ENCODE results near the gene CENPX. TPM values are rescaled to one million over a fixed set of nuclear protein-coding genes. Genes with fewer than 3 reads are reported as not detected.

CENPX gene
- total and polyA plus RNA-seq, 2 of the 13 experiments (the other 11 are each of a cell fraction or from before 2014, with no cell fraction given) = 92.7 to 170 TPM

DNA sequence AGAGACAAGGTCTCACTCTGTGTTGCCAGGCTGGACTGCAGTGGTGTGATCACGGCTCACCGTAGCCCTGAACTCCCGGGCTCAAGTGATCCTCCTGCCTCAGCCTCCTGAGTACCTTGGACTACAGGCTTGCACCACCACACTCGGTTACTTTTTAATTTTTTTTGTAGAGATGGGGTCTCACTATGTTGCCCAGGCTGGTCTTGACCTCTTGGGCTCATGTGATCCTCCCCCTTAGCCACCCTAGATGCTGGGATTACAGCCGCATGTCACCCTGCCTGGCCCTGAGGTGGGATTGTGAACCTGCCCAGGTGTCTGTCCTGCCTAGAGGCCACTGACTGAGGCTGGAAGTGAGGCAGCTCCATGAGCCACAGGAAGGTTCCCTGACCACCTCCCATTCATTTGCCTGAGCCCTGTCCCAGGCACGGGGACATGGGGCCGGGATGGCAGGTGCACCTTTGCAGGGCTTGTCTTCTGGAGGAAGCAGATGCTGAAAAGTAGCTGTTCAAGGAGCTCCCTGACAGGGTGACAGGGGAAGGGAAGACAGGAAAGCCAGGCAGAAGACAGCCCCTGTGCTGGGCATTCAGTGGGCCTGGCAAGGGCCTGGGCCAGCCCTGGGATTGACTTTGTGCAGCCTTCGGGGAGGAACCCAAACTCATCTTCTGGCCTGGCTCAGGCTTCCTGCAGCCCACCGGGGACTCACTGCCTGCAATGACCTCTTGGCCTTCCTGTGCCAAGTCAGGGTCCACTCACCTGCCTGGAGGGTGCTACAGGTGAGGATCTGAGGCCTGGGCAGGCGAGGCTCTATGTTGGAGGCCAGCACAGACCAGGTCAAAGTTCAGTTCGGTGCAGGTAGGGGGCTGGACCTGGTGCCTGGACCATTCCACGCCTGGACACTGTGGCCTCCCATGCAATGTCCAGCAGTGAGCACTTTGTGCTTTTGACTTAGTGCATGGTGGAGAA is 53.5 kb downstream of the CENPX start (continued):
- TF ChIP-seq, protein P1, sequence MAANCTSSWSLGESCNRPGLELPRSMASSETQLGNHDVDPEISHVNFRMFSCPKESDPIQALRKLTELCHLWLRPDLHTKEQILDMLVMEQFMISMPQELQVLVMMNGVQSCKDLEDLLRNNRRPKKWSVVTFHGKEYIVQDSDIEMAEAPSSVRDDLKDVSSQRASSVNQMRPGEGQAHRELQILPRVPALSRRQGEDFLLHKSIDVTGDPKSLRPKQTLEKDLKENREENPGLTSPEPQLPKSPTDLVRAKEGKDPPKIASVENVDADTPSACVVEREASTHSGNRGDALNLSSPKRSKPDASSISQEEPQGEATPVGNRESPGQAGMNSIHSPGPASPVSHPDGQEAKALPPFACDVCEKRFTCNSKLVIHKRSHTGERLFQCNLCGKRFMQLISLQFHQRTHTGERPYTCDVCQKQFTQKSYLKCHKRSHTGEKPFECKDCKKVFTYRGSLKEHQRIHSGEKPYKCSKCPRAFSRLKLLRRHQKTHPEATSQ (CRISPR knock-in tag; IDR thresholded peaks at IDR 0.05; ENCODE audit: borderline replicate concordance) = no peak
- TF ChIP-seq ESRRA (CRISPR knock-in tag; IDR thresholded peaks at IDR 0.05; ENCODE audit: low read depth) (no peak), ZNF337 (CRISPR knock-in tag; IDR thresholded peaks at IDR 0.05; ENCODE audit: borderline replicate concordance, low read depth) (0 out of 2 replicates have a peak, but pooled peaks have one; percentile 12), SRSF1 (optimal IDR thresholded peaks at IDR 0.05; ENCODE audit: low read depth, low read length) (no peak), ZSCAN12 (CRISPR knock-in tag; IDR thresholded peaks at IDR 0.05) (no peak), IKZF1 (IDR thresholded peaks at IDR 0.05) (no peak), ZZZ3 (CRISPR knock-in tag; IDR thresholded peaks at IDR 0.05; ENCODE audit: borderline replicate concordance) (no peak), GFI1 (CRISPR knock-in tag; IDR thresholded peaks at IDR 0.05; ENCODE audit: borderline replicate concordance) (no peak), U2AF1 (optimal IDR thresholded peaks at IDR 0.05; ENCODE audit: low read depth, low read length) (no peak), TBX3 (IDR thresholded peaks at IDR 0.05; ENCODE audit: borderline replicate concordance) (no peak), ZNF331 (CRISPR knock-in tag; IDR thresholded peaks at IDR 0.05) (no peak)
- TF ChIP-seq, protein P2, sequence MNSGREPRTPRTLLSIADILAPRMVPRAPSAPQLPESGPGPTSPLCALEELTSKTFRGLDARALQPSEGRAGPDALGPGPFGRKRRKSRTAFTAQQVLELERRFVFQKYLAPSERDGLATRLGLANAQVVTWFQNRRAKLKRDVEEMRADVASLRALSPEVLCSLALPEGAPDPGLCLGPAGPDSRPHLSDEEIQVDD (CRISPR knock-in tag; IDR thresholded peaks at IDR 0.05; ENCODE audit: borderline replicate concordance) = no peak
- TF ChIP-seq, protein P3, sequence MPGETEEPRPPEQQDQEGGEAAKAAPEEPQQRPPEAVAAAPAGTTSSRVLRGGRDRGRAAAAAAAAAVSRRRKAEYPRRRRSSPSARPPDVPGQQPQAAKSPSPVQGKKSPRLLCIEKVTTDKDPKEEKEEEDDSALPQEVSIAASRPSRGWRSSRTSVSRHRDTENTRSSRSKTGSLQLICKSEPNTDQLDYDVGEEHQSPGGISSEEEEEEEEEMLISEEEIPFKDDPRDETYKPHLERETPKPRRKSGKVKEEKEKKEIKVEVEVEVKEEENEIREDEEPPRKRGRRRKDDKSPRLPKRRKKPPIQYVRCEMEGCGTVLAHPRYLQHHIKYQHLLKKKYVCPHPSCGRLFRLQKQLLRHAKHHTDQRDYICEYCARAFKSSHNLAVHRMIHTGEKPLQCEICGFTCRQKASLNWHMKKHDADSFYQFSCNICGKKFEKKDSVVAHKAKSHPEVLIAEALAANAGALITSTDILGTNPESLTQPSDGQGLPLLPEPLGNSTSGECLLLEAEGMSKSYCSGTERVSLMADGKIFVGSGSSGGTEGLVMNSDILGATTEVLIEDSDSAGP (CRISPR knock-in tag; IDR thresholded peaks at IDR 0.05; ENCODE audit: borderline replicate concordance) = peak; percentile 70
- TF ChIP-seq, protein P4, sequence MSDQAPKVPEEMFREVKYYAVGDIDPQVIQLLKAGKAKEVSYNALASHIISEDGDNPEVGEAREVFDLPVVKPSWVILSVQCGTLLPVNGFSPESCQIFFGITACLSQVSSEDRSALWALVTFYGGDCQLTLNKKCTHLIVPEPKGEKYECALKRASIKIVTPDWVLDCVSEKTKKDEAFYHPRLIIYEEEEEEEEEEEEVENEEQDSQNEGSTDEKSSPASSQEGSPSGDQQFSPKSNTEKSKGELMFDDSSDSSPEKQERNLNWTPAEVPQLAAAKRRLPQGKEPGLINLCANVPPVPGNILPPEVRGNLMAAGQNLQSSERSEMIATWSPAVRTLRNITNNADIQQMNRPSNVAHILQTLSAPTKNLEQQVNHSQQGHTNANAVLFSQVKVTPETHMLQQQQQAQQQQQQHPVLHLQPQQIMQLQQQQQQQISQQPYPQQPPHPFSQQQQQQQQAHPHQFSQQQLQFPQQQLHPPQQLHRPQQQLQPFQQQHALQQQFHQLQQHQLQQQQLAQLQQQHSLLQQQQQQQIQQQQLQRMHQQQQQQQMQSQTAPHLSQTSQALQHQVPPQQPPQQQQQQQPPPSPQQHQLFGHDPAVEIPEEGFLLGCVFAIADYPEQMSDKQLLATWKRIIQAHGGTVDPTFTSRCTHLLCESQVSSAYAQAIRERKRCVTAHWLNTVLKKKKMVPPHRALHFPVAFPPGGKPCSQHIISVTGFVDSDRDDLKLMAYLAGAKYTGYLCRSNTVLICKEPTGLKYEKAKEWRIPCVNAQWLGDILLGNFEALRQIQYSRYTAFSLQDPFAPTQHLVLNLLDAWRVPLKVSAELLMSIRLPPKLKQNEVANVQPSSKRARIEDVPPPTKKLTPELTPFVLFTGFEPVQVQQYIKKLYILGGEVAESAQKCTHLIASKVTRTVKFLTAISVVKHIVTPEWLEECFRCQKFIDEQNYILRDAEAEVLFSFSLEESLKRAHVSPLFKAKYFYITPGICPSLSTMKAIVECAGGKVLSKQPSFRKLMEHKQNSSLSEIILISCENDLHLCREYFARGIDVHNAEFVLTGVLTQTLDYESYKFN (CRISPR knock-in tag; conservative IDR thresholded peaks at IDR 0.05) = peak; percentile 41
- TF ChIP-seq, protein P5, sequence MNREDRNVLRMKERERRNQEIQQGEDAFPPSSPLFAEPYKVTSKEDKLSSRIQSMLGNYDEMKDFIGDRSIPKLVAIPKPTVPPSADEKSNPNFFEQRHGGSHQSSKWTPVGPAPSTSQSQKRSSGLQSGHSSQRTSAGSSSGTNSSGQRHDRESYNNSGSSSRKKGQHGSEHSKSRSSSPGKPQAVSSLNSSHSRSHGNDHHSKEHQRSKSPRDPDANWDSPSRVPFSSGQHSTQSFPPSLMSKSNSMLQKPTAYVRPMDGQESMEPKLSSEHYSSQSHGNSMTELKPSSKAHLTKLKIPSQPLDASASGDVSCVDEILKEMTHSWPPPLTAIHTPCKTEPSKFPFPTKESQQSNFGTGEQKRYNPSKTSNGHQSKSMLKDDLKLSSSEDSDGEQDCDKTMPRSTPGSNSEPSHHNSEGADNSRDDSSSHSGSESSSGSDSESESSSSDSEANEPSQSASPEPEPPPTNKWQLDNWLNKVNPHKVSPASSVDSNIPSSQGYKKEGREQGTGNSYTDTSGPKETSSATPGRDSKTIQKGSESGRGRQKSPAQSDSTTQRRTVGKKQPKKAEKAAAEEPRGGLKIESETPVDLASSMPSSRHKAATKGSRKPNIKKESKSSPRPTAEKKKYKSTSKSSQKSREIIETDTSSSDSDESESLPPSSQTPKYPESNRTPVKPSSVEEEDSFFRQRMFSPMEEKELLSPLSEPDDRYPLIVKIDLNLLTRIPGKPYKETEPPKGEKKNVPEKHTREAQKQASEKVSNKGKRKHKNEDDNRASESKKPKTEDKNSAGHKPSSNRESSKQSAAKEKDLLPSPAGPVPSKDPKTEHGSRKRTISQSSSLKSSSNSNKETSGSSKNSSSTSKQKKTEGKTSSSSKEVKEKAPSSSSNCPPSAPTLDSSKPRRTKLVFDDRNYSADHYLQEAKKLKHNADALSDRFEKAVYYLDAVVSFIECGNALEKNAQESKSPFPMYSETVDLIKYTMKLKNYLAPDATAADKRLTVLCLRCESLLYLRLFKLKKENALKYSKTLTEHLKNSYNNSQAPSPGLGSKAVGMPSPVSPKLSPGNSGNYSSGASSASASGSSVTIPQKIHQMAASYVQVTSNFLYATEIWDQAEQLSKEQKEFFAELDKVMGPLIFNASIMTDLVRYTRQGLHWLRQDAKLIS (CRISPR knock-in tag; IDR thresholded peaks at IDR 0.05) = no peak

Data from HepG2 (cell line).